T-helper 2 cell (primary cell): ENCODE measurements around the gene CBLN3.
"Not testable (repeated sequence)": the region's sequence is repeated elsewhere in the genome, so short reads cannot be mapped to it uniquely, and the experiment has no call there.

Experiments
- DNase-seq, 5 experiments: peaks; one replicate each; pipeline versions ENCODE4 v3.0.0 to v3.0.0-alpha.2; 2012 to 2022

The CBLN3 gene

DNA sequence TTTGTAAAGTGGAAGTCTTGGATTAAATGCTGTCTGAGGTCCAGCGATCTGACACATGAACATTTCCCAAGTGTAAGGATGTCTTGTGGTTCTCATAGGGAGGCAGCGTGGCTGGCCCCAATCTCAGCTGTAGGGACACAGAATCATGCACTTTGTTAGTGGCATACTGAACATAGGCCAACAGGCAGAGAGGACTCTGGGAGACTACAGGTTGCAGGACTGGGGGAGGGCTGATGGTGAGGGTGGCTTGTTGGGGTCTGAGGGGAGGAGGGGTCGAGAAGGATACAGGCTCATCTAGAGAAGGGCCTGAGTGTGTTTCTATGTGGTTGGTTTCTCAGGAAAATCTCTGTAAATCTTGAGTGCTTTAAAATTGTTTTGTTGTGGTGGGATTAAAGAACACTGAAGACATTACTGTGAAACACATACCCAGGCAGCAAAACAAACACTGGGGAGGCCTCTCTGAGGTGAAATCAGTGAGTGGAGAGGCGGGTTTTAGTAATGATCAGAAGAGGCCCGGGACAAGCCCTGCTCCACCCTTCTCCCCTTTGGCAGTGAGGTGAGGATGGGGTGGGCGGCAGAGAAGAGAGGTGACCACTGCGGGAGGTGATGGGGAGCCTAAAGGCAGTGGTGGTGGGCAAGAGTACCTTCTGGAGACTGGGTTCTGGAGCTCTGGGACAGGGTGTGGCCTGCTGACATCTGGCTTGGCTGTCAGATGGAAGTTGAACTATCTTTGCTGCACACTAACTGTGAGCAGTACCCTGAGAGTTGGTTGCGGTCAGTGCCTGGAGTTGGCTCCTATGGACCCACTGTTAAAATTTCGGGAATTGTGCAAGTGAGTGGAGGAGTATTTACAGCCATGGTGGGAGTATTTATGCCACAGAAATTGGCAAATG, 27.4 kb downstream of the CBLN3 start:
- no peak for DNase-seq

DNA sequence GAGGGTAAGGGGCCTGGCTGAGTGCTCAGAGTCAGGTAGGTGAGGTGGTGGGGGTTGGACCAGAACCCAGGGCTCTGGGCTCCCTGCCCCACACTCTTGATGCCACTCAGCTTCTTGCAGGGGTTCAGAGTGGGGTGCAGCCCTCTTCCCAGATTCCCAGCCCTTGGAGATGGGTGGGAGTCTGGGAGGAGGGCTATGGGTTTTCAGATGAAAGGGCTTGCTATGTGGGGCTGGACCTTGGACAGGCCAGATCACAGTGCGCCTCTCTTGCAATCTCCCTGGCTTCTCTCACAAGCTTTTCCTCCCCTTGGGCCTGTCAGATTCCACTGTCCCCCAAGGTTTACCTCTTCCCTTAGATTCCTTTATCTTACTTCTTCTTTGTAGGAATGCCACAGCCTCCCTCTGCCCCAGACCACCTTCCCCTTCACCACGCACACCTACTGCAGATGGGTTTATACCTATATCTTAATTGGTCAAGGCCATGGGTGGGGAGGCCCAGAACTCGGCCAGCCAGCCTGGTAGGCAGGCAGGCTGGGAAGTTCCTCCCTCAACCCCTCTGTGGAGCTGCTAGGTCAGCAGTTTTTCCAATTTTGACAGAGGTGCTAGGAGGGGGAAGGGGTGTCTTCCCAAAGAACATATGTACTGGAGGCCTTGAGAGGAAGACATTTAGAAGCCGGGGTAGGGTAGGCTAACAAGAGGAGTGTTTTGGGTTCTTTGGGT, 29.3 kb downstream of the CBLN3 start:
- no peak for DNase-seq

DNA sequence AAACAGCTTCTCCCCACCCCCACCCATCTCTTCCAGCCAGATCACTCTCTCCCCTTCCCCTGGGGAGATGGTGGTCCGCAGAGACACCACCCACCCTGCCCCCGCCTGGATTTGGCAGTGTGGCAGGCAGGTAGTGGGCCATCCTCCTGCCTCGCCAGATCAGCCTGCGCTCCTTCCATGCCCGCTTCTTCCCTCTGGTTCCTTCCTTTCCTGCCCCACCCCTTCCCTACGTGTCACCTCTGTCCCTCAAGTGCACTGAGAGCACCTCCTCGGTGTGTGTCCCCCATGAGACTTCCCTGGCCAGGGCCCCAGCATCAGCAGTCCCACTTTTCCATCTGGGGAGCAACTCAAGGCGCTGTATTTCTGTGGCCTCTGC, 30.0 kb downstream of the CBLN3 start:
- DNase-seq: no peak

DNA sequence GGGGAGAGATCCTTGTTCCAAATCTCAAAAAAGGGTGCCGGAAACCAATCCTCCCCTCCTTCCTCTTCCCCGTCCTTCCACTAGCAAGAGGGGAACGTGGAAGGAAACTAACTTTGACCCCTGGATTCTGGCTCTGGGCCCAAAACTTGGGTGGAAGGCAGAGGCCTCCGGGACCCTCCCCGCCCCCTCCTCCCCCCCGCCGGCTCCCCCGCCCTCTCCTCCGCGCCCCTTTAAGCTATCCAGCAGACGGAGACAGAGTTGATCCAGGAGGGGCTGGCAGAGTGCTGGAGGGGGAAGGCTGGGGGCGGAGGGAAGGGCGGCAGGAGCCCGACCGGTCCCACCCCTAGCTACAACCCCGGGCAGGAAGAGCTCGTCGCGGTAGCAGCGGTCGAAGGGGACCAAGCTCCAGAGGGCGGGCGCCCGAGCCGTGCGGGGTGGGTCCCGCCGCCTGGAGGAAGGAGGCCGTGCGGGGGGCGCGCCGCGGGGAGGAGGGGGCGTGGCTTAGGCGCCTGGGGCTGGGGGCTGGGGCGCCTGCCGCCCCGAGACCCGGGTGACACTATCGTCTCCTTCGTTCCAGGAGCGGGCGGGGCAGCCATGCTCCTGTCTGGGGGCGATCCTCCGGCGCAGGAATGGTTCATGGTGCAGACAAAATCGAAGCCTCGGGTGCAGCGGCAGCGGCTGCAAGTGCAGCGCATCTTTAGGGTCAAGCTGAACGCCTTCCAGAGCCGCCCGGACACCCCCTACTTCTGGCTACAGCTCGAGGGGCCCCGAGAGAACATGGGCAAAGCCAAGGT, 30.6 kb downstream of the CBLN3 start, which contains the start of gene NYNRIN:
Gene NYNRIN, plus strand, starts transcription at position 351 of the 794 bp plus-strand sequence. Its CDS starts 244 bp downstream, at position 595.
- peak in 3 of 5 experiments; percentile 5 to 34 (median 10) for DNase-seq

DNA sequence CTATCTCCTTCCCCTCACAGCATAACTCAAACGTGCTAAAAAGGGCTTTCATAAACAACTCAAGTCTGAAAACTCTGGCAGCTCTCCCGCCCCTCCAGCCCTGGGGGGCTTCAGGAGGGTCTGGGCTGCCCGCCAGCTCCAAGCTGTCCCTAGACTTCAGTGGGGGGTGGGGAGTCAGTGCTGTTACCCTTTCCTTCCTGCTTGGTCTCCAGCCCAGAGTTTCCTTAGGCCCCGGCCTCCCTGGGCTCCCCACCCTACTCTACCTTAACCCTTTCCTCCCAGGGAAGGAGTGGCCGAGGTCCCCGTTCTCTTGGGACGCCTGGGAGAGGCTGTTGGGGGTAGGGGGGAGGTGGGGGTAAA, 31.2 kb downstream of the CBLN3 start:
- DNase-seq: no peak

DNA sequence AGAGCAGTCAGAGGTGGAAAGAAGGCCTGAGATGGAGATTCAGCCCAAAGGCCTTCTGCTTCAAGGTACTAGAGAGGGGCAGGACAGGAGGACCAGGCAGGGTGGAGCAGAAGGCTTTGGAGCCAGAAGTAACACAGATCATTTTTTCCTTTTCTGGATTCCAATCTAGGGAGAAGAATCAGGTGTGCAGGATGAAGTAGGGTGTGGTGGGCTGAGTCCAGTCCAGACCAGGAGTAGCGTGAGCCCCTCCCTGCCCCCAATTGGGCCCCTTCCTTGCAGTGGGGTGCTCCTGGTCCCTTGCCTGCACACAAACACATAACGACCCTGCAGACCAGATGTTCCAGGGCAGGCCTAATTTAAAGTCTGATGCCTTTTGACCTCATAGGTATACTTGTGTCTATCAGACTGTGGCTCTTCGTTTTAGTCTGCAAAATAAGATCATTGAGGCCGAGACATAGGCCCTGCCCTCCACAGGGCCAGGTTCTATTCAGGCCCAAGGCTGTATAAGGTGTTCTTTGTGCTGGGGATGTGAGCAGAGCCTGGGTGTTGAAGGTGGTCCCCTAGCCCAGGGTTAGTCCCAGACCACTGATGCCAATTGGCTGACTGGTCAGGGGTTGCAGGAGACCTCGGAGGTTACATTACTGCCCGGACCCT, 31.7 kb downstream of the CBLN3 start:
- DNase-seq: no peak

DNA sequence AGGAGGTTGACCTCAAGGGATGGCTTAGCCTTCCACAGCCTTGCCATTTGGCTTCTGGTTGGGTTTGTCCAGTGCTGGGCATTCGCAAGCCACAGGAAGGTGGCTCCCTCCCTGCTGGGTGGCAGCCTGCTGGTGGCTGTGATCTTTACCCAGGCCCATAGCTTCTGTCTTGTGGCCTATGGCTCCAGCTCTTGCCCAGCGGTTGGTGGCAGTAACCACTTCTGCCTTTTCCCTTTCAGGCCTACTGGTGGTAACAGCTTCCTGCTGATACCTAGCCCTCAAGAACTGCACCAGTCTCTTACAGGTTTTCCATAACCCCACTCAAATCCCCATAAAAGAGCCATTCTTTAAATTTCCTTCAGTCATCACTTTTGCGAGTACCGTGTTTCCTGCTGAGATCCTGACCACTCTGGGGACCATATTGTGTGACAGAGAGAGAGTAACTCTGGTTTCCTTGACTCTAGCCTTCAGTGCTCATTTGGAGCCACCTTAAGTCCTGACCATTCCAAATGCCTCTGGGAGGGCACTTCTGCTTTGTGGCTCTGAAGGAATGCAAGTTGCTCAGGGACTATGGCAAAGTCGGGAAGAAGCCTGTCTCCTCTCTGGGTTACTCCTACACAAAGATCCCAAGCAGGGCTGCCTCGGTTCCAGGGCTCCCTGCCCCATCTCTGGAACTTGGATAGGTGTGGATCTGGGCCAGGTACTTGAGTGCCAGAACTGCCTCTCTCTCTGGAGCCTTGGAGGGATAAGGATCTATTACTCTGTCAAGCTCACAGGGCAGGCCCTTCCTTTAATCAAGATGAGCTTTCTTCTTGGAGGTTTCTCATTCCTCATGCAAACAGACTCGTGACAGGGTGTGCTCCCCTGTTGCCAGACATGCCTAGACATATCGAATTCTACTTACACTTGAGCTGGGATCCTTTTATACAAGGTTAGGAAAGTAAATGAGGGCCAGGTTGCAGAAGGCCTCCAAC, 33.6 kb downstream of the CBLN3 start:
- no peak for DNase-seq

DNA sequence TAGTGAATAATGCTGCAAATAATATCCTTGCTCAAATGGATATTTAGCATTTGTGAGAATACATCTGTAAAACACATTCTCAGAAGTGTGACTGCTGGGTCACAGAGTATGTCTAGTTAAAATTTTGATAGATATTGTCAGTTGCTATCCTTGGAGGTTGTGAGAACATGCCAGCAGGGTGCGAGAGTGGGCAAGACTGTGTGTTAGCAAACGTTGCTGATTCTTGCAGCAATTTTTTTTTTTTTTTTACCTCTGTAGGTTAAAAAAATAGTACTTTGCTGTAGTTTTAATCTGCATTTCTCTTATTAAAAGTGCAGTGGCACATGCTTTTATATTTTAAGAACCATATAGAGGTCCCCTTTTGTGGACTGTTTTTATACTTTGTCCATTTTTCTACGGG, 35.2 kb downstream of the CBLN3 start:
- DNase-seq: peak in 1 of 5 experiments; percentile 21

DNA sequence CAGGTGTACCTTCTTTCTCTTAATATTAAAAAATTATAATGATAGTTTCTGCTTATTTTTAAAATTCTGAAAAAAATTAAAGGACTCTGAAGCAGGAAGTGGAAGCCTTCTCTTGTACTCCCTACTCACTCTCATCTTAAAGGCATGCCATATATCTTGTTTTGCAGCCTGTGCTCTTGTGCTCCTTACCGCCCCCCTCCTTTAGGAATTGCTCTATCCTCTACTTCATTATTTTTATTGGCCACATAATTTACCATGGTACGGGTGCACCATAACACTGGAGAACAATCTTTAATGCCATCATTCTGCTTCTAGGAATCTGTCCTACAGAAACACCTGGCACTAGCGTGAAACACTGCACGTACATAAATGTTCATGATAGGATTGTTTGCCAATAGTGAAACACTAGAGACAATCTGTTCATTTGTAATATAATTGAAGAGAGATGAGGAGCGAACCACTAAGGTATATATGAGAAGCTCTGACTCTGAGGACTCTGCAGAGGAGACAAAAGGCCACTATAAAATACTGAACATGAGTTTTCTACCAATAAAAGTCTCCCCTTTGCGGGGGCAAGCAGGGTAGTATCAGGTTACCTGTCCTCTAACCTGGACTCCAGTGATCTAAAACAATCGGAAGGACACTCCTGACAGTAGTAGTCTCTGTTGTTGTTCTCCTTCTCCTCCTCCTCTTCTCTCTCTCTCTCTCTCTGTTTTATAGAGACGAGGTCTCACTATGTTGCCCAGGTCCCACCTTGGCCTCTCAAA, 37.0 kb downstream of the CBLN3 start:
- DNase-seq: no peak

DNA sequence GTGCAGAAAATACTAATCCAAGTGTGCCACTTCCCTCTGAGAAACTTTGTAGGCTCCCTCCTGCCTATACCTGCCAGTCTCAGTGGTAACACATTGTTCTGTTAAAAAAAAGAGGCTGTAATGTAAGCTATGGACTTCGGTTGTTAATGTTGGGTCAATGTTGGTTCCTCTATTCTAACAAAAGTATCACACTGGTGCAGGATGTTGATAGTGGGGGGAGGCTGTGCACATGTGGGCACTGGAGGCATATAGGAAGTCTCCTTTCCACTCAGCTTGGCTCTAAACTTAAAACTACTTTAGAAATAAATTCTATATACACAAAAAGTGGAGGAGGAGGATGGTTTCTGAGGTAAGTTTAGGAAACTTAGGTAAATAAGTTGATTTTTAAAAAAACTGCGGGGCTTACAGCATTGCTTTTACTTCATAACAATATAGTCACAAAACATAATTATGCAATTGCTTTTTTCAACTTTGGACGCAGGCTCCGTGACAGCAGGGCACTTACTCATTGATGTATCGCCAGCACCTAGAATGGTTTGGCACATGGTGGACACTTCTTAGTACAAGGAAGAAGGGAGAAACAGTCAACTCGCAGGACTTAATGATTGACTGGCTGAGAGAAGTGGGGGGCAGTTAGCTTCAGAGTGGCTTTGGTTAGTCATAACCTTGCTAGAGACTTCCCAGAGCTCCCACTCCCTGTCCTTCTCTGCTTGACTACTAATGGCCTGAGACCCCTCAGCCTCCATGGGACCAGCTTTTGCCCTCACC, 38.6 kb downstream of the CBLN3 start:
- no peak for DNase-seq

DNA sequence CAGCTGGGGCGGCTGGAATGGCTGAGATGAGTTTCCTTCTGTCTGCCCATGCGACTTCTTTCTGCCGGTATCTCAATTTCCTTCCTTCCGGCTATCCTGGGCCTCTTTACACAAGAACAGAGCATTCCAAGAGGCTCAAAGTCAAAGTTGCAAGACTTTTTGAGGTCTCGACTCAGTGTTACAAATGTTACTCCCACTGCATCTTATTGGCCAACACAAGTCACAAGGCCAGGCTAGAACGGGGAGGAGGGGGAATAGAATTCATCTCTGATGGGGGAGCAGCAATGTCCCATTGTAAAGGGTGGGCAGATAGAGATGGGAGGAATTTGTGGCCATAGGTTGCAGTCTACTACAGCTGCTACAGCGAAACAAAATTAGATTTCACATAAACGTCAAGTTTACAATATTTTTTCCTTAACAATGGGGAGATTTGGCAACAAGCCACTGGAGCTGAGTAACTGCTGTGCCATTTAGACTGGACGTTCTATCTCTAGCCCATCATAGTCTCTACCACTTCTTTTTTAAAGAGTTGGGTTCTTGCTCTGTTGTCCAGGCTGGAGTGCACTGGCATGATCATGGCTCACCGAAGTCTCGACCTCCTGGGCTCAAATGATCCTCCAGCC, 40.1 kb downstream of the CBLN3 start:
- DNase-seq: no peak

DNA sequence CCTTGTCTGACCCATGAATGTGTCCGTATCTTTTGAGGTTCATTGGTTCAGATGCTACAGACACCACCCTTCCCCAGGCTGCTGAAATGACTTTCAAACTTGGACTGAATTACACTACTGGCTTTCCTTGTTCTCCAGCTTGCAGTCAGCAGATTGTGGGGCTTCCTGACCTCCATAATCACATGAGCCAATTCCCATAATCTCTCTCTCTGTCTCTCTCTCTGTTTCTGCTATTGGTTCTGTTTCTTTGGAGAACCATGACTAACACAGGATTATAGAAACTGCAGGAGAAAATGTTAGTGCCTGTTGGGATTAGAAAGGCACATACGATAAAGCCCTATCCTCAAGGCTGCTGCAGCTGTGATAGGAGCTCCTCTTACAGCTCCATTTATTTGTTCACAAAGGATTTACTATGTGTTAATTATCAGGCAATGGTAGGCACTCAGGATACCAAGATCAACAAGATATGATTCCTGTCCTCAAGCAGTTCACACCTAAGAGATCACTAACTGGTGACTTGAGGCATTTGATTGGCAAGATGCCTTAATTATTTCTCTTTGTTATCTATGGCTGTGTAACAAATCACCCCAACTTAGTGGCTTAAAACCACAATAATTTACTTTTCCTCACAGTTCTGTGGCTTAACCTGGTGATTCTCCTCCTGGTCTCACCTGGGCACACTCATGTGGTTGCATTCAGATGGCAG, 40.8 kb downstream of the CBLN3 start:
- no peak for DNase-seq

DNA sequence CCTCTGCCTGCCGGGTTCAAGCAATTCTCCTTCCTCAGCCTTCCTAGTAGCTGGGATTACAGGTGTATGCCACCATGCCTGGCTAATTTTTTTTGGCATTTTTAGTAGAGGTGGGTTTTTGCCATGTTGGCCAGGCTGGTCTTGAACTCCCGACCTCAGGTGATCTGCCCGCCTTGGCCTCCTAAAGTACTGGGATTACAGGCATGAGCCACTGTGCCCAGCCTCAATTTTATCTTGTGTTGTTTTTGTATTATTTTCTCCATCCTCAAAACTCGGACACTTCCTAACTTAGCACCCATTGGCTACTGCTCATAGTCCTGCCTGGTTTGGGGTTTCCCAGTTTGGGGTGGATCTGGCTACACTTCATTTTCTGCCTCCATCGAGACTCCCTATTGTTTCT, 41.9 kb downstream of the CBLN3 start:
- not testable (repeated sequence) for DNase-seq

DNA sequence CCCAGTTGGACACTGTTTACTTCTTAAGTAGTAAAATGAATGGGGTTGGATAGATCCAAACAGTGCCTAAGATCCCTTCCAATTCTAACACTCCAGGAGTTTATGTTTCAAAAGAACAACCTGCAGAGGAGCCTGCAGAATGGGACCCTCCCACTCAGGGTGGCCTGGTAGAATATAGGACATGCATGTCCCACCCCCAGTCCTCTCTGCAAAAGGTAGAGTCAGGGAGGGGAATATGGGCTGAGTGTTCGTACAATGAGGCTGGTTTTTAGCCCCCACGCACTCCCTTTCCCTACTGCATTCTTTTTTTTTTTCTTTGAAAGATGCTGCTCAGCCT, 42.5 kb downstream of the CBLN3 start:
- DNase-seq: no peak

DNA sequence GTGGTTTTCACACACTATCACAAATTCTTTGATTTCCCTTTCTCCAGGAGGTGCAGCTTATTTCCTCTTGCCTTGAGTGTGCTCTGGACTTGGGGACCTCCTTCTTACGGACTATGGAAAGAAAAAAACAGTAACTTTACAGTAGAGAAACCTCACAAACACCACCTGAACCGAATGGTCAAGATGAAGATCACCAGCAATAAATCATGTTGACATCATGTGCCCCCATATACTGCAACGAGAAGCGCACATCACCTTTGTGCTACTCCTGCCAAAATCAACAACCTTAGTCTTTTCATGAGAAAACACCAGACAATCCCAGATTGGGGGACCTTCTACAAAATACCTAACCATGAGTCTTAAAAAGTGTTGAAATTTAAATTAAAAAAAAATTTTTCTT, 43.9 kb downstream of the CBLN3 start:
- no peak for DNase-seq

DNA sequence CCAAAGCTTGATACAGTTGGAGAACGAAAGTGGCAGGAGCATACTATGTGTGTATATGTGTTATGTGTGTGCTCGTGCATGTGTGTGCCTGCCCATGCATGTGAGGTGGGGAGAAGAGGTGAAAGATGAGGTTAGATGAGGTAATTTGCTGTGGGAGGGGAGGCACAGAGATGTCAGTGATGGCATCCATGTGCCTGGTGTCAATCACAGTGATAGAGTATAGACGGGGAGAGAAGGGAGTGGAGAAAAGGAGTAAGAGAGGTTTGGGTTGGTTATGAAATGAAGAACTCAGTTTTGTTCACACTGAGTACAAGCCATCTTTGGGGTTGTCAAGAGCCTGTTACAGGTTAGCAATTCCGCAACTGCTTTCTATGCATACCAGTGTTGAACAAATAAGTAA, 45.3 kb downstream of the CBLN3 start:
- DNase-seq: no peak

DNA sequence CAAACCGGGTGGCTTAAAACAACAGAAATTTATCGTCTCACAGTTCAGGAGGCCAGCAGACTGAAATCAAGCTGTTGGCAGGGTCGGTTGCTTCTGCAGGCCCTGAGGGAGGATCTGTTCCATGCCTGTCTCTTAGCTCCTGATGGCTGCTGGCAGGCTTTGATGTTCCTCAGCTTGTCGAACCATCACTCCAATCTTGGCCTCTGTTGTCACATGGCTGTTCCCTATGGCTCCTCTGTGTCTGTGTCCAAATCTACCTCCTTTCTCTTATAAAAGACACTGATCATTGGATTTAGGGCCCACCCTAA, 47.5 kb downstream of the CBLN3 start:
- DNase-seq: no peak

DNA sequence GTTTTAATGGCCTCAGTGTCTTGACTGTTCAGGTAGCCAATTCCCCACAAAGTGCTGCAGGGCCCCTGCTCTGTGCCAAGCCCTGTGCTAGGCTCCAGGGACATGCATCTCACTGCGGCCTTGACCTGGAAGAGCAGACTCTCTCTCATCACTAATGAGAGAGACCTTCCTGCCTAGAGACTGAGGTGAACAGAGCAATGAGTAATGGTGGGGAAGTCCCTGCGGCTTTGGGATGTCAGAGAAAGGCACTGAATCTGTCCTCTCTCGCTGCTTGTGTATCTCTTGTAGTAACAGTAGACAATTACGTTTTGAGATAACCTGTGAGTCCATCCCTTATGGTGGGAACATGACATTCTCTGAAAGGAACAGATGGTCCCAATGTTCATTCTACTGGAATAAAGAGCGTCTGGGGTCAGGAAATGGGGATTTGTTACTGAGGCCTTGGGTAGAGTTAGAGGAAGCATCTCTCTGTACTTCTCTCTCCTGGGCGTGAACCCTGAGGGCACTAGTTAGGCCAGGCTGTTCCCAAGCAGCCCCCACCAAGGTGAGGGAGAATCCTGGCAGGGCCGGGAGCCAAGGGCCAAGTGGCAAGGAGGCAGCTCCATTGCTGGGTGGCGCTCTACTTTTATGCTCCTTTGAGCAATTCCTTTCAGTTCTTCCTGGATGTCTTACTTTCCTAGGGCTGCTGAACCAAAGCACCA, 48.0 kb downstream of the CBLN3 start:
- DNase-seq: no peak
